GDM1 (cell line): ENCODE measurements around the gene SAE1.

ENCODE experiments used
- DNase-seq: peaks from one replicate; lab custom pipeline; 2025; lab: John Stamatoyannopoulos, UW

The SAE1 gene

DNA sequence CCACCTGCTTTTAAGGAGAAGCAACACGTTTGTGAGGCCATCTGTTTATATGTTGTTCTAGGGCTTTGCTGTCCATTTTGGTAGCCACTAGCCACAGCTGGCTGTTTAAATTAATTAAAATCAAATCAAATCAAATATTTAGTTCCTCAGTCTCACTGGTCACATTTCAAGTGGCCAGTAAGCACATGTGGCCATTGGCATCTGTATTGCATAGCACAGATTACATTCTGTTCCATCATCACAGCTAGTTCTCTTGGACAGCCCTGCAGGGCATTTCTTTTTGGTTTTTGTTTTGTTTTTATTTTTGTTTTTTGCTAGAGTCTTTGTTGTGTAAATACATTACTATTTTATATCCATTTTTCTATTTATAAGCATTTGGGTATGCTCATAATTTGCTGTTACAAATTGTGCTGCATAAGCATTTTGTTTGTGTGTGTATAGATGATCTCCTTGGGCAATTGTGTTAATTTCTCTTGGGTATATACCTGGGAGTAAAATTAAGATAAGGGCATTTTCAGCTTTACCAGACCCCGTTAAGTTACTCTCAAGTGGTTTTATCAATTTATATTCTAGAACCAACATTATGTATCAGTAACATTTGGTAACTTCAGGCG lies 31.3 kb downstream of the SAE1 start:
- DNase-seq: no peak

DNA sequence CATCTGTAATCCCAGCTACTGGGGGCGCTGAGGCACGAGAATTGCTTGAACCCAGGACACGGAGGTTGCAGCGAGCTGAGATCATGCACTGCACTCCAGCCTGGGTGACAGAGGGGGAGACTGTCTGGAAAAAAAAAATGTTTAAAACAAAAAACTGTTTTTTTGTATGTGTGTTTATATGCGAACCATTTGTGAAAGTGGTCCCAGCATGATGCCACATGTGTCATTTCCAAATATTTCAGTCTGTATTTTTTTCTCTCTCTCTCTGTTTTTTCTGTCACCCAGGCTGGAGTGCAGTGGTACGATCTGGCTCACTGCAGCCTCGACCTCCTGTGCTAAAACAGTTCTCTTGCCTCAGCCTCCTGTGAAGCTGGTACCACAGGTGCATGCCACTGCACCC lies 37.4 kb downstream of the SAE1 start:
- DNase-seq: no peak

DNA sequence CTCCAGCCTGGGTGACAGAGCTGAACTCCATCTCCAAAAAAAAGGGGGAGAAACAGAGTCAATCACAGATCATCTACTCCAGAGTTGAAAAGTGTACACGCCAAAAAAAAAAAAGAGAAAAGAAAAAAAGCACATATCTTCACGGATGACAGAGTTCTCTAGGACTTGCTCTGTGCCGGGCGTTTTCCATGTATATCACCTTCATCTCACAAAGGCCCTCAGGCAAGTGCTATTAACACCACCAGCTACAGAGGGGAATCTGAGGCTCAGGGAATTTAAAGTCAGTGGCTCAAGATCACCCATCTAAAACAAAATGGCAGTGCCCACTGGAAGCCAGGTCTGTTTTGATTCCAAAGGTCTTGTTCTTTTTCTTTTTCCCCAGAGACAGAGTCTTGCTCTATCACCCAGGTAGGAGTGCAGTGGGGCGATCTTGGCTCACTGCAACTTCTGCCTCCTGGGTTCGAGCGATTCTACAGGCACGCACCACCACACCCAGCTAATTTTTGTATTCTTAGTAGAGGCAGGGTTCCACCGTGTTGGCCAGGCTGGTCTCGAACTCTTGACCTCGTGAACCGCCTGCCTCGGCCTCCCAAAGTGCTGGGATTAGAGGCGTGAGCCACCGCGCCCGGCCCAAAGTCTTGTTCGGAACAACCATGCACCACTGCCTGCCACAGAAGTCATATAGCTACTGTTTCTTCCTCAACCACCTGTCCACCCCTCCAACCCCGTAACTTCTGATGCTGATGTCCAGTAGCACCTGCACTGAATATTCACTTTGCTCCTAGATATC lies 42.2 kb downstream of the SAE1 start:
- no peak for DNase-seq

- no peak for DNase-seq
These were observed 45.5 kb downstream of the SAE1 start for GRCh38 chr19:47176071-47176626.

DNA sequence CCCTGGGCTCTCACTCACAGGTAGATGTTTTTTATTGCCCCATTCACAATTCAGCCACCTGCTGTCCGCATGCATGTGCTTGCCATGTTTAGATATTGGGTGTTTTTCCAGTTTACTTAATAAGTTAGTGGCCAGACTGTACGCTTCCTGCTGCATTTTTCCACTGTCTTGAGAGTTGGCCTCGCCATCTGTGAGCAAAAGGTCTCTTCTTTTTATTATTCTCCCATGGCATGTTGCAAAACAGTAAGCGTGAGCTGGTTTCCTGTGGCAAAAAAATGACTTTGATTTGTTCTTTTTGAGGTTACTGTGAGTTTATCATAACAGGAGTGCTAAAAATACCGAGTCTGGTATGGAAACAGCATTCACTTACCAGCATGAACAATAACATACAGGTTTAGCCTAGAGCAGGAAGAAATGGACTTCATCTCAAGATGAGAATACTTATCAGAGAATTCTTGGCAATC lies 46.0 kb downstream of the SAE1 start:
- no peak for DNase-seq

GRCh38 chr19:47179653-47180310 lies 49.1 kb downstream of the SAE1 start:
- DNase-seq: no peak

DNA sequence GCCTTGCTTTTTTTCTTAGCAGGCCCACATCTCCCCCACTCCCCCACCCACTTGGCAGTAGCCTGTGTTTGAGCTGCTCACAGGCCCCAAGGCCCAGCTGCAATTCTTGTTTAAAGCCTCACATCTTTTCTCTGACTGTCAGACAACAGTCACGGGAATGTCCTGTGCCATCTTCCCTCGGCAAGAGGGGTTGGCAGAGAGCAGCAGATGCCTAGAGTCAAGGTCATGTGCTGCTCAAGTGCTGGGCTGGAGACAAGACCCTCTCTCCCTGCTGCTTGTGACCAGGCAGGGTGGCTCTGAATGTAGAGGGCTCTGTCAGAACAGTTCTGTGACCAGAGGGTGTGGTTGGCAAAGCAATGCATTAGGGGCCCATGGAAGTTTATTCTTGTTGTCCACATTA lies 53.0 kb downstream of the SAE1 start:
- DNase-seq: no peak

- DNase-seq: no peak
These were observed 56.1 kb downstream of the SAE1 start for GRCh38 chr19:47186446-47187334.

DNA sequence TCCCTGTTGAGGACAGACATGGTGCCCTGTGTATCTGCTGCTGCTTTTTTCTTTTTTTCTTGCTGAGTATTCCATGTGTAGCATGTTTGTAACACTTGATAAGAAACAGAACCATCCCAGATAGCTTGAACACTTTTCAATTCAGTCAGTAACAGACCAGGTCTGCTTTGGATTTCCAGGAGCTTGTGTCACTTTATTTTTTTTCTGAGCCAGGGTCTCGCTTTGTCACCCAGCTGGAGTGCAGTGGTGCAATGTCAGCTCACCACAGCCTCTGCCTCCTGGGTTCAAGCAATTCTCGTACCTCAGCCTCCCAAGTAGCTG lies 56.7 kb downstream of the SAE1 start:
- DNase-seq: no peak

DNA sequence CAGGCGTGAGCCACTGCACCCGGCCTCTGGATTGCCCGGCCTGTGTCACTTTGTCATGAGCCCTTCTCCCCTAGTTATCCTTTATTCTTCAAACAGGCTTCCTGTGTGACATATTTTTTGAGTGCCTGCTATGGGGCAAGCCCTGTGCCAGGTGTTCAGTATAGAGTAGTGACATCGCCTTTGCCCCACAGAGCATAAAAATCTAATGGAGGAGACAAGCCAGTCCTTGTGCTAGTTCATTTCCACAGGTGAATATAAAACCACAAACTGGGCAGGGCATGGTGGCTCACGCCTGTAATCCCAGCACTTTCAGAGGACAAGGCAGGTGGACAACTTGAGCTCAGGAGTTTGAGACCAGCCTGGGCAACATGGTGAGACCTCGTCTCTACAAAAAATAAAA lies 57.2 kb downstream of the SAE1 start:
- no peak for DNase-seq

GRCh38 chr19:47188507-47189033 lies 57.9 kb downstream of the SAE1 start:
- DNase-seq: no peak

DNA sequence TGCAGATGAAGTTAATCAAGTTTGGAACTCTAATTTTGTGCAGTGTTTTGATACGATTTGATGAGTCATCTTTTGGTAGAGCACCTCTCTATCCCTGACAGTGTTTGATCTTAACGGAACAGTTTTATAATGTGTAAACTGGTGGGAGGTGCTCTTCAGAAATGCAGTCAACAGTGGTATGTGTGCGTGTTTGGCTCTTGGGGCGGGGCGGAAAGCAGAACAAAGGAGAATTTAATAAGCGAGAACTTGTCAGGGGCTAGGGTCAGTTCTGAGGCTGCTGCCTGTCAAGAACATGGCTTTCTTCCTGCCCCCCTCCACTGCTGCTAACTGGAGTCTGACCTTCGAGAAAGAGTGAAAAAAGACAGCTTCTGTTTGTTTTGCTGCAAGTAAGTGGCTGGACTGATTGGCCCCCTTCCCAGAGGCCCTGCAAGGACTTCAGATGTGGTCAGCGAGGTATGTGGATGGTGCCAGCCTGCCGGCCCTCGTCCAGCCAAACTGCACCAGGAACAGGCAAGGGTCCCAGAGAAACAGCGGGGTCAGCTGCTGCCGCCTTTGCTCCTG lies 59.6 kb downstream of the SAE1 start:
- DNase-seq: no peak

DNA sequence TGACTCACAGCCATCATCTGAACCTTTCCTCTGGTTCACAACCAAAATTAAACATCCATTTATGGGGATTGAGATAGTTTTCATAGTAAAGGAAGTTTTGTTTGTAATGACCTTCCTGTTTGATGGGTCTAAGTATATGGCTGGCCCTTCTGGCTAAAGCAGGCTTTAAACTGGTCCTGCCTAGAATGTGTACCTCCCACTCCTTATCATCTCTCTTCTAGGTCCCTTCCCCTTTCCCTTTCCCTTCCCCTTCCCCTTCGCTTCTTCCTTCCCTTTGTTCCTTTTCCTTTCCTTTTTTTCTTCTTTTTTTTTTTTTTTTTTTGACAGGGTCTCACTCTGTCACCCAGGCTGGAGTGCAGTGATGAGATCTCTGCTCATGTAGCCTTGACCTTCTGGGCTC lies 64.8 kb downstream of the SAE1 start:
- DNase-seq: no peak

- DNase-seq: no peak
These were observed 66.5 kb downstream of the SAE1 start for GRCh38 chr19:47197141-47197540.

GRCh38 chr19:47200530-47200929 lies 69.9 kb downstream of the SAE1 start:
- no peak for DNase-seq

- no peak for DNase-seq
These were observed 72.6 kb downstream of the SAE1 start for GRCh38 chr19:47203254-47203653.

- DNase-seq: no peak
These were observed 78.9 kb downstream of the SAE1 start for GRCh38 chr19:47209319-47210179.

DNA sequence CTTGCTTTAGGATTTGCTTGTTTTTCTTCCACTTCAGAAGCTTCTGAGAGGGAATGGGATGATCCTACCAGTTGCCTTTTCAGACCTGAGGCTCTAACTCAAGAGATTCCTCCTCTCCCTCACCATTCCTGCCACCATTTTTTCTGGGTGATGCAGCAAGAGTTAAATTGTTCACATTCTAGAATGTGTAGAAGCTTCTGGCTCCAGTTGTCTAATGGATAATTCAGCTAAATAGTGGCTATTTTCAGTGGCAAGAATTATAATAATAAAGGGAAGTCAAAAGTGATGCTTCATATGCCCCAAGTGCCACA lies 79.5 kb downstream of the SAE1 start:
- DNase-seq: no peak

- peak; percentile 45 for DNase-seq
These were observed 80.2 kb downstream of the SAE1 start for GRCh38 chr19:47210689-47211316.

DNA sequence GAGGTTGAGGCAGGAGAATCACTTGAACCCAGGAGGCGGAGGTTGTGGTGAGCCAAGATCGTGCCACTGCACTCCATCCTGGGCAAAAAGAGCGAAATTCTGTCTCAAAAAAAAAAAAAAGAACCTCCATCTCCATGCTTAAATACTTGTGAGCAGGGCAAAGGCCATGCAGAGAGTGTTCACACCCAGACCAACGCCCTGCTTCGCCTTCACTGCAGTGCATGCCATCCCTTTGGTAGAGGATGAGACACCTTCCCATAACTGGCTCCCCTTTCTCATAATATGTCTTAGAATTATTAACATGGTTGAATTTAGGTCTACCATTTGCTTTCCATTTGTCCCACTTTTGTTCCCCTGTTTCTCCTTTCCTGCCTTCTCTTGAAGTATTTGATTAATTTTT lies 84.9 kb downstream of the SAE1 start:
- DNase-seq: no peak
